Ovary (tissue), 3 donors: Measurements from ENCODE around the gene SH3BGRL2.

ENCODE experiments used
- POLR2A ChIP-seq: fragments of 450-650 bp; IDR thresholded peaks from one replicate; pipeline ENCODE4 v1.6.1; 2017; ENCODE audit warnings: antibody characterized with exemption, mild to moderate bottlenecking, moderate library complexity
- TF ChIP-seq, protein P1 (sequence below), 3 donors: fragments of 450-650 bp in 2 of 3; fragments of 200-600 bp in 1 of 3; IDR thresholded peaks; one replicate each; pipeline versions ENCODE4 v1.5.1 to v1.8.0; 2016 to 2022; ENCODE audit warnings: antibody characterized with exemption in 3 of 3, mild to moderate bottlenecking in 1 of 3
- donor health status: DM: no; HTN: no; CAD: no.

DNA sequence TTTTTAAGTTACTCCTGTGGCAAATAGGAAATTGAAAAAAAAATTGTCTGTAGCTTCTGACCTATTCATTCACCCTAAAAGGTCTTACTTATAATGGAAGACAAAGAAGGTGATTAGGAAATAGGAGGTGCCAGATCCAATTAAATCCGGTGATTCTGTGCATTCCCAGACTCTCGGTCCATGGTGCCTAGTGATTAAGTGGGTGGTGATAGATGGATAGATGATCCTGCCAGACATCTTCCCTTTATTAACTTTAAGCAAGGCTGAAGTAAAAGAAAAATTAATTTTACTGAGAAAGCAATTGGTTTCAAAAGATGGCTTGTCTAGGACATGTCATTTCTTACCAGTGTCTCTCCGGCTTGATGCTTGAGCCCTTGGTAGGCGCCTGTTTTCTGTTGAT, 80.0 kb downstream of the SH3BGRL2 start:
- TF ChIP-seq, protein P1, sequence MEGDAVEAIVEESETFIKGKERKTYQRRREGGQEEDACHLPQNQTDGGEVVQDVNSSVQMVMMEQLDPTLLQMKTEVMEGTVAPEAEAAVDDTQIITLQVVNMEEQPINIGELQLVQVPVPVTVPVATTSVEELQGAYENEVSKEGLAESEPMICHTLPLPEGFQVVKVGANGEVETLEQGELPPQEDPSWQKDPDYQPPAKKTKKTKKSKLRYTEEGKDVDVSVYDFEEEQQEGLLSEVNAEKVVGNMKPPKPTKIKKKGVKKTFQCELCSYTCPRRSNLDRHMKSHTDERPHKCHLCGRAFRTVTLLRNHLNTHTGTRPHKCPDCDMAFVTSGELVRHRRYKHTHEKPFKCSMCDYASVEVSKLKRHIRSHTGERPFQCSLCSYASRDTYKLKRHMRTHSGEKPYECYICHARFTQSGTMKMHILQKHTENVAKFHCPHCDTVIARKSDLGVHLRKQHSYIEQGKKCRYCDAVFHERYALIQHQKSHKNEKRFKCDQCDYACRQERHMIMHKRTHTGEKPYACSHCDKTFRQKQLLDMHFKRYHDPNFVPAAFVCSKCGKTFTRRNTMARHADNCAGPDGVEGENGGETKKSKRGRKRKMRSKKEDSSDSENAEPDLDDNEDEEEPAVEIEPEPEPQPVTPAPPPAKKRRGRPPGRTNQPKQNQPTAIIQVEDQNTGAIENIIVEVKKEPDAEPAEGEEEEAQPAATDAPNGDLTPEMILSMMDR (IDR thresholded peaks at IDR 0.05), result no peak
- no peak for TF ChIP-seq POLR2A
